ENCODE results near the gene CEMIP2.
"Not testable (repeated sequence)": the region's sequence is repeated elsewhere in the genome, so short reads cannot be mapped to it uniquely, and the experiment has no call there.

The CEMIP2 gene

DNA sequence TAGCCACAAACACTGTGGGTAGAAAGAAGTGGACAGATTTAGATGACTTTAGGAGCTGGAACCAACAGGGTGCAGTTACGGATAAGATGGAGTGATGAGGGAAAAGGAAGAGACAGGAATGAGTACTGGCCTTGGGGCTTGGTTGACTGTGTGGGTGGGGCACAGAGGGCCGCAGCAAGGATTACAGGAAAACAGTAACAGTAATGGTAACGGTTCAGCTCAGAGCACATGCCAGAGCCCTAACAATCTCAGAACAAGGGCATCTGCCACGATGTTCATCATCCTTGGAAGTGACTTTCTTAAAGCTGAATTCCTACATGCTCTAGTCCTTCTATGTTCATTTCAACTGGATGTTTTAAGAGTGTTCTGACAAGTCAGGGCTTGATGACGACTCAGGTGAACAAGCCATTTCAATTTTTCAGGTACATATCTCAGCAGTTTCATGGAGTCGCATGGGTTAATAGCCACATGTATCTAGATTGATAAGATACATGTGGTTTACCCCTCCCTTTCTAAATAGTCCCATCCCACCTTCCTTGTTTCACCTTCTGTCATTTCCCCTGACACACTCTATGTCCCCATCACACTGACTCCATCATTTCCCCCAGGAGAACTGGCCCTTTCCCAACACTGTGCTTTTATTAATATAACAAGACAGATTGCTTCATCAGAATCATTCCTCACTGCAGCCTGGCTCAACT is 65.0 kb downstream of the CEMIP2 start:
- DNase-seq, result no peak
- no peaks in the 10 kb centered on the region for H3K27me3 ChIP-seq (ENCODE audit: insufficient read depth, low read depth, severe bottlenecking)
- H3K9me3 ChIP-seq (ENCODE audit: severe bottlenecking), result no peaks in the 10 kb centered on the region
- H3K27ac ChIP-seq, result no peak overlapping the region
- H3K36me3 ChIP-seq, result no peaks in the 10 kb centered on the region
- no peak overlapping the region for H3K4me3 ChIP-seq (ENCODE audit: low read depth, low read length)
- TF ChIP-seq, protein P1, sequence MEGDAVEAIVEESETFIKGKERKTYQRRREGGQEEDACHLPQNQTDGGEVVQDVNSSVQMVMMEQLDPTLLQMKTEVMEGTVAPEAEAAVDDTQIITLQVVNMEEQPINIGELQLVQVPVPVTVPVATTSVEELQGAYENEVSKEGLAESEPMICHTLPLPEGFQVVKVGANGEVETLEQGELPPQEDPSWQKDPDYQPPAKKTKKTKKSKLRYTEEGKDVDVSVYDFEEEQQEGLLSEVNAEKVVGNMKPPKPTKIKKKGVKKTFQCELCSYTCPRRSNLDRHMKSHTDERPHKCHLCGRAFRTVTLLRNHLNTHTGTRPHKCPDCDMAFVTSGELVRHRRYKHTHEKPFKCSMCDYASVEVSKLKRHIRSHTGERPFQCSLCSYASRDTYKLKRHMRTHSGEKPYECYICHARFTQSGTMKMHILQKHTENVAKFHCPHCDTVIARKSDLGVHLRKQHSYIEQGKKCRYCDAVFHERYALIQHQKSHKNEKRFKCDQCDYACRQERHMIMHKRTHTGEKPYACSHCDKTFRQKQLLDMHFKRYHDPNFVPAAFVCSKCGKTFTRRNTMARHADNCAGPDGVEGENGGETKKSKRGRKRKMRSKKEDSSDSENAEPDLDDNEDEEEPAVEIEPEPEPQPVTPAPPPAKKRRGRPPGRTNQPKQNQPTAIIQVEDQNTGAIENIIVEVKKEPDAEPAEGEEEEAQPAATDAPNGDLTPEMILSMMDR (IDR thresholded peaks at IDR 0.05; ENCODE audit: low read depth, low read length), result no peak

DNA sequence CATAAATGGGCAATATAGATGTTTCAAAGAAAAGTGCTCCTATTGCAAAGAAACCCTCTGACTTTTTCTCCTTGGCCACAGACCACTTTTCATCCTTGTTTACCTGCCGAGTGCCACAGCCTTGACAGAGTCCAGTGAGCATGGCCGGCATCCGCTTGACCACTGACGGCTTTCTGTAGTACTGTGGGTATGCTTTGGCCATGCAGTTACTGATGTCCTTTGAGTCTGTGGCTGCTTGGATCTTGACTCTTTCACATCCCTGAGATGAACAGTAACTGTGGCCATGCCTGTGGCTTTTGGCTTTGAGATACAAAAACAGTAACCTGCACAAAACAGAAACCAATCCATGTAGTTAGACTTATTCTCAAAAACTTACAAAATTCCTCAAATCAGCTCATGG is 70.4 kb downstream of the CEMIP2 start:
- no peak for DNase-seq
- Histone ChIP-seq H3K9me3 (ENCODE audit: severe bottlenecking) (no peaks in the 10 kb centered on the region), H3K36me3 (no peaks in the 10 kb centered on the region), H3K27me3 (ENCODE audit: insufficient read depth, low read depth, severe bottlenecking) (no peaks in the 10 kb centered on the region), H3K4me3 (ENCODE audit: low read depth, low read length) (no peak overlapping the region), H3K27ac (no peak overlapping the region)
- TF ChIP-seq, protein P1 (IDR thresholded peaks at IDR 0.05; ENCODE audit: low read depth, low read length), result no peak

DNA sequence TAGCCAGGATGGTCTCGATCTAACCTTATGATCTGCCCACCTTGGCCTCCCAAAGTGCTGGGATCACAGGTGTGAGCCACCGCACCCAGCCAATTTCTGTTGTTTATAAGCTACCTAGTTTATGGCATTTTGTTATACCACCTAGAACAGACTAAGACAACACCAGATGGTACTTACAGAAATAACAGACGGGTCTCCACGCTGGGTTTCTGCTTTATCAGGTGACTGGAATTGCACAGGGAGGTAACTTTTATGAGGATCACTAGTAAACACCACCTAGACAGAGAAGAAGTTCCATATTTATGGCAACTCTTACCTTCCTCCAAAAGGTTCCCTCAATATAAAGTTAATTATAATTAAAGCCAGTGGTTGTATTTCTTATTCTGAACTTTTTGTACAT is 74.0 kb downstream of the CEMIP2 start:
- DNase-seq, result no peak
- H3K27ac ChIP-seq, result no peak overlapping the region
- H3K36me3 ChIP-seq, result no peaks in the 10 kb centered on the region
- TF ChIP-seq, protein P1 (IDR thresholded peaks at IDR 0.05; ENCODE audit: low read depth, low read length), result no peak
- no peaks in the 10 kb centered on the region for H3K27me3 ChIP-seq (ENCODE audit: insufficient read depth, low read depth, severe bottlenecking)
- no peak overlapping the region for H3K4me3 ChIP-seq (ENCODE audit: low read depth, low read length)
- no peaks in the 10 kb centered on the region for H3K9me3 ChIP-seq (ENCODE audit: severe bottlenecking)

DNA sequence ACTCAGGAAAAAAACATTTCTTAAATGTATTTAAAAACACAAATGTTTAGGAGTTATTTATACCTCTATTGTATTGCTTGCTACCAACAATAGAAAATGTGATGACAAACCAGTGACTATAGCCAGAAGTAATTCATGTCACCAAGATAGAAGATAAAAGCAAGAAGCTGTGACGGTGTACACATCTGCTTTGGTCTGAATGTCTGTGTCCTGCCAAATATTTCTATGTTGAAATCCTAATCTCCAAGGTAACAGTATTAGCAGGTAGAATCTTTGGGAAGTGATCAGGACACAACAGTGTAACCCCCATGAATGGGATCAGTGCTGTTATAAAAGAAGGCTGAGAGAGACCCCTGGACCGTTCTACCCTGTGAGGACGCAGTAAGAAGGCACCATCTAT is 74.7 kb downstream of the CEMIP2 start:
- Histone ChIP-seq H3K27ac (no peak overlapping the region), H3K9me3 (ENCODE audit: severe bottlenecking) (no peaks in the 10 kb centered on the region), H3K27me3 (ENCODE audit: insufficient read depth, low read depth, severe bottlenecking) (no peaks in the 10 kb centered on the region), H3K36me3 (no peaks in the 10 kb centered on the region), H3K4me3 (ENCODE audit: low read depth, low read length) (no peak overlapping the region)
- no peak for DNase-seq
- TF ChIP-seq, protein P1 (IDR thresholded peaks at IDR 0.05; ENCODE audit: low read depth, low read length), result no peak

DNA sequence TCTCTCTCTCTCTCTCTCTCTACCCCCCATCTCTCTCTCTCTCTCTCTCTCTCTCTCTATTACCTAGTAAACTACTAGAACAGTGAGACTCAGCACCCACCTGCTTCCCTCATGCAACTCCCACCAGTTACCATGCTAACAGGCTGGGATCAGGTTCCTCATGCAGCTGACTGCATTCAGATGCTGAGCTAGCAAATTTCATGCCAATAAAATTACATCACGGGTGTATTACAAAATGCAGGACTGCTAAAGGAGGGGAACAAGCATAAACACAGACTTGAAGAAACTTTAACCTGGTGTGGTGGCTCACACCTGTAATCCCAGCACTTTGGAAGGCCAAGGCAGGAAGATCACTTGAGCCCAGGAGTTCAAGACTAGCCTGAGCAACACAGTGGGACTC is 76.0 kb downstream of the CEMIP2 start:
- Histone ChIP-seq H3K27me3 (ENCODE audit: insufficient read depth, low read depth, severe bottlenecking) (no peaks in the 10 kb centered on the region), H3K9me3 (ENCODE audit: severe bottlenecking) (no peaks in the 10 kb centered on the region), H3K36me3 (no peaks in the 10 kb centered on the region), H3K4me3 (ENCODE audit: low read depth, low read length) (no peak overlapping the region), H3K27ac (no peak overlapping the region)
- no peak for DNase-seq
- TF ChIP-seq, protein P1 (IDR thresholded peaks at IDR 0.05; ENCODE audit: low read depth, low read length), result no peak

DNA sequence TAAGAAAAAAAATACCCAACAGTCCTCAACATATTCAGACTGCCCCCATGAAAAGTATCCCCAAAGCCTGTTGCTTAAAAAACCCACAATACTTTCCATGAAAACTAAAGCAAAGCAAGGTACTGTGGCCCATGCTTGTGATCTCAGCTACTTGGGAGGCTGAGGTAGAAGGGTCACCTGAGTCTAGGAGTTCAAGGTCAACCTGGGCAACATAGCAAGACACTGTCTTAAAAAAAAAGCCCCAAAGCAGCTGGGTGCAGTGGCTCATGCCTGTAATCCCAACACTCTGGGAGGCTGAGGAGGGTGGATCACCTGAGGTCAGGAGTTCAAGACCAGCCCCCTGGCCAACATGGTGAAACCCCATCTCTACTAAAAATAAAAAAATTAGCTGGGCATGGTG is 76.7 kb downstream of the CEMIP2 start:
- not testable (repeated sequence) for DNase-seq; H3K4me3 ChIP-seq (ENCODE audit: low read depth, low read length); H3K27me3 ChIP-seq (ENCODE audit: insufficient read depth, low read depth, severe bottlenecking); H3K36me3 ChIP-seq; H3K9me3 ChIP-seq (ENCODE audit: severe bottlenecking); H3K27ac ChIP-seq

Data from WERI-Rb-1 (cell line).